K562 (cell line): ENCODE measurements around the gene WDR27. TPM values are rescaled to one million over a fixed set of nuclear protein-coding genes. Genes with fewer than 3 reads are reported as not detected.

Experiments used
- ATAC-seq: fragments of 200-7000 bp; cut with Tn5 transposase; 3 replicates; pipeline ENCODE4 v1.9.1; 2020; ENCODE audit warnings: moderate library complexity
- BruUV-seq: library from RNA; stranded (reverse); fragments of 400-500 nt; replicated peaks from 2 replicates; lab custom pipeline; 2021; lab: Mats Ljungman, UMichigan
- CTCF ChIA-PET: fragments of 300-600 bp; formaldehyde crosslinking; extraction: SDS; loops from one replicate; lab custom pipeline; 2021; ENCODE audit warnings: low intra/inter-chr PET ratio; lab: Yijun Ruan, JAX
- POLR2A ChIA-PET: fragments of 300-600, 350-650 bp; sonication (Branson Sonifier 250); formaldehyde crosslinking; extraction: SDS; loops from one replicate; lab custom pipeline; 2021; ENCODE audit warnings: antibody characterized with exemption, inconsistent platforms; lab: Yijun Ruan, JAX
- DNase-seq, 4 experiments: peaks; one replicate each; pipeline versions ENCODE4 v3.0.0 to v3.0.0-alpha.2; 2011 to 2018; ENCODE audit warnings: low spot score in 3 of 4, mixed read lengths in 3 of 4; ENCODE audit errors: extremely low read depth in 1 of 4
- FAIRE-seq: peaks from 2 replicates; lab custom pipeline; 2011; peaks lifted over from hg19 to GRCh38; lab: Jason Lieb, UNC
- H2AFZ ChIP-seq: 2 replicates; pipeline ENCODE4 v1.6.0; 2011; ENCODE audit warnings: low read depth, low read length, control low read depth, inconsistent platforms
- H3K27ac ChIP-seq: fragments of 200-600 bp; 3 replicates; pipeline ENCODE4 v1.8.0; 2011; ENCODE audit warnings: low read depth, mild to moderate bottlenecking, control low read depth, inconsistent platforms, low read length, moderate library complexity, mixed read lengths; ENCODE audit errors: extremely low read depth
- H3K27me3 ChIP-seq, 2 experiments: fragments of 300-600 bp in 1 of 2; 2 replicates in 1 of 2; 3 replicates in 1 of 2; pipeline versions ENCODE4 v1.6.0 to v1.8.0; 2011; ENCODE audit warnings: inconsistent platforms in 2 of 2, low read length in 2 of 2, mild to moderate bottlenecking in 1 of 2, mixed read lengths in 1 of 2, moderate library complexity in 1 of 2; ENCODE audit not compliant: control insufficient read depth in 2 of 2, insufficient read depth in 2 of 2
- H3K36me3 ChIP-seq: fragments of 300-600 bp; 3 replicates; pipeline ENCODE4 v1.8.0; 2011; ENCODE audit warnings: mild to moderate bottlenecking, low read length, inconsistent platforms; ENCODE audit not compliant: control insufficient read depth, insufficient read depth
- H3K4me1 ChIP-seq, 2 experiments: fragments of 200-600 bp in 1 of 2; replicated peaks in 1 of 2; 2 replicates in 1 of 2; 3 replicates in 1 of 2; pipeline versions ENCODE4 v1.5.1 to v1.8.0; 2011; ENCODE audit warnings: inconsistent platforms in 2 of 2, low read length in 2 of 2, mild to moderate bottlenecking in 1 of 2, mixed read lengths in 1 of 2, moderate library complexity in 1 of 2; ENCODE audit not compliant: control insufficient read depth in 2 of 2, insufficient read depth in 2 of 2
- H3K4me2 ChIP-seq: 2 replicates; pipeline ENCODE4 v1.6.1; 2011; ENCODE audit warnings: low read length, control low read depth, inconsistent platforms, mixed read lengths; ENCODE audit not compliant: insufficient read depth
- H3K4me3 ChIP-seq: fragments of 200-600 bp; sonication (generic), shearing (Covaris generic); 2 replicates; pipeline ENCODE4 v1.5.1; 2016; ENCODE audit warnings: control low read depth, inconsistent platforms
- H3K79me2 ChIP-seq: fragments of 200-600 bp; 3 replicates; pipeline ENCODE4 v1.8.0; 2011; ENCODE audit warnings: low read length, inconsistent platforms; ENCODE audit not compliant: control insufficient read depth, insufficient read depth
- H3K9ac ChIP-seq, 2 experiments: 2 replicates each; pipeline versions ENCODE4 v1.6.0 to v1.6.1; 2011; ENCODE audit warnings: low read depth in 2 of 2, low read length in 2 of 2, control low read depth in 1 of 2, inconsistent platforms in 1 of 2, mild to moderate bottlenecking in 1 of 2, mixed read lengths in 1 of 2; ENCODE audit not compliant: insufficient read depth in 1 of 2
- H3K9me1 ChIP-seq: one replicate; pipeline ENCODE4 v1.6.0; 2011; ENCODE audit warnings: inconsistent platforms, mild to moderate bottlenecking, low read length, moderate library complexity; ENCODE audit not compliant: control insufficient read depth, insufficient read depth
- H3K9me3 ChIP-seq: replicated peaks from 2 replicates; pipeline ENCODE4 v1.5.1; 2011; ENCODE audit warnings: low read depth, low read length, inconsistent platforms; ENCODE audit not compliant: control insufficient read depth, insufficient read depth
- H4K20me1 ChIP-seq: replicated peaks from 2 replicates; pipeline ENCODE4 v1.6.1; 2011; ENCODE audit warnings: low read length, inconsistent platforms, mixed read lengths; ENCODE audit not compliant: control insufficient read depth, insufficient read depth
- ASH1L ChIP-seq: fragments of 450-650 bp; IDR thresholded peaks from 2 replicates; pipeline ENCODE4 v1.6.1; 2018; ENCODE audit warnings: borderline replicate concordance, mild to moderate bottlenecking, low read depth; ENCODE audit not compliant: partially characterized antibody
- FOXP1 ChIP-seq: sonication (generic); formaldehyde crosslinking; IDR thresholded peaks from 2 replicates; pipeline ENCODE4 v1.8.0; 2022; ENCODE audit warnings: mild to moderate bottlenecking, missing genetic modification reagents
- KAT7 ChIP-seq: sonication (generic); formaldehyde crosslinking; IDR thresholded peaks from 2 replicates; pipeline ENCODE4 v1.8.0; 2022; ENCODE audit warnings: missing genetic modification reagents, mild to moderate bottlenecking, borderline replicate concordance
- ZNF174 ChIP-seq: fragments of 250-450 bp; sonication (Bioruptor Pico); IDR thresholded peaks from 2 replicates; pipeline ENCODE4 v1.4.0; 2020; ENCODE audit warnings: mild to moderate bottlenecking
- ZNF507 ChIP-seq: conservative IDR thresholded peaks from 2 replicates; pipeline ENCODE4 v1.6.1; 2017; ENCODE audit warnings: missing genetic modification characterization, missing compliant biosample characterization
- WGBS: fragments of 100-300 bp; shearing (Covaris generic); methylation state at CpG from one replicate; pipeline ENCODE4 v1.1.6; 2016; ENCODE audit warnings: low coverage, mixed read lengths; ENCODE audit not compliant: insufficient coverage; ENCODE audit errors: missing lambda C conversion rate; 5-methylcytosine and 5-hydroxymethylcytosine counted together
- in situ Hi-C: fragments of 300-500 bp; cut with MboI; formaldehyde crosslinking; loops from 4 replicates; pipeline ENCODE4 v1.15.0; 2018; ENCODE audit warnings: inconsistent platforms, mixed read lengths
- intact Hi-C: fragments of 100-400 bp; cut with micrococcal nuclease; formaldehyde crosslinking; loops from 2 replicates; pipeline ENCODE4 v1.14.2; 2022
- polyA plus RNA-seq, 8 experiments: library from polyadenylated mRNA; depleted of rRNA in 4 of 8; stranded (reverse) in 5 of 8; unstranded in 3 of 8; fragments of >200 nt; fragmentation: Nextera tagmentation in 2 of 8; fragmentation: Illumina TruSeq in 1 of 8; extraction: Ambion mirVana in 2 of 8; extraction: Trizol in 1 of 8; gene quantifications; 2 replicates each; pipeline versions ENCODE4 v1.2.1 to v1.2.3, GENCODE V29; 2011 to 2014; ENCODE audit warnings: inconsistent platforms in 1 of 8, missing spikeins in 1 of 8
- total RNA-seq, 7 experiments: library from RNA; depleted of rRNA in 6 of 7; stranded (reverse); fragments of >200 nt in 6 of 7; fragmentation: Illumina TruSeq in 2 of 7; extraction: Trizol in 2 of 7; gene quantifications; 2 replicates each; pipeline versions ENCODE4 v1.2.1 to v1.2.3, GENCODE V29; 2011 to 2021; ENCODE audit warnings: low replicate concordance in 1 of 7
- TF ChIP-seq, protein P1 (sequence below): fragments of 450-650 bp; formaldehyde crosslinking; IDR thresholded peaks from 2 replicates; pipeline ENCODE4 v1.4.0; 2020; ENCODE audit warnings: mild to moderate bottlenecking

The WDR27 gene
- total and polyA plus RNA-seq, 9 of the 15 experiments (the other 6 are each of a cell fraction or from before 2014, with no cell fraction given), result 4.3 to 77.2 (median 22.7) TPM

- ChIA-PET POLR2A (interaction anchor here (1.0 to 2.0 kb wide), 3 partner anchors 9 to 13 kb away, joined by 4 to 12 read pairs (median 6); partner anchors contain the start of genes C6orf120 and WDR27), CTCF (no interaction called here)
- ATAC-seq (no peak), DNase-seq (no peak), FAIRE-seq (no peak)
- H3K27ac ChIP-seq, result no peak overlapping the region
- no peak overlapping the region for H3K4me3 ChIP-seq
- H3K27me3 ChIP-seq, result no peaks in the 10 kb centered on the region
- H3K4me2 ChIP-seq, result no peak overlapping the region
- no peak overlapping the region for H2AFZ ChIP-seq
- in situ Hi-C loops, result no loop called here
- peaks cover 10% of the 10 kb centered on the region; the same call in 2 of the 3 replicates for H3K79me2 ChIP-seq
- no peaks in the 10 kb centered on the region for H3K9me1 ChIP-seq
- BruUV-seq, result no TSS peak
- no peak overlapping the region for H3K9ac ChIP-seq
- no peaks in the 10 kb centered on the region for H3K9me3 ChIP-seq
- 90% methylated on average over 9 of the region's 9 CpGs for WGBS
- H3K36me3 ChIP-seq, result peaks cover 87% of the 10 kb centered on the region
- TF ChIP-seq ZNF507 (tag) (no peak), ASH1L (no peak), KAT7 (CRISPR knock-in tag) (no peak), FOXP1 (no peak), ZNF174 (no peak)
- TF ChIP-seq, protein P1, sequence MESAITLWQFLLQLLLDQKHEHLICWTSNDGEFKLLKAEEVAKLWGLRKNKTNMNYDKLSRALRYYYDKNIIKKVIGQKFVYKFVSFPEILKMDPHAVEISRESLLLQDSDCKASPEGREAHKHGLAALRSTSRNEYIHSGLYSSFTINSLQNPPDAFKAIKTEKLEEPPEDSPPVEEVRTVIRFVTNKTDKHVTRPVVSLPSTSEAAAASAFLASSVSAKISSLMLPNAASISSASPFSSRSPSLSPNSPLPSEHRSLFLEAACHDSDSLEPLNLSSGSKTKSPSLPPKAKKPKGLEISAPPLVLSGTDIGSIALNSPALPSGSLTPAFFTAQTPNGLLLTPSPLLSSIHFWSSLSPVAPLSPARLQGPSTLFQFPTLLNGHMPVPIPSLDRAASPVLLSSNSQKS (CRISPR knock-in tag), result no peak
- intact Hi-C loops, result no loop called here
- no peaks in the 10 kb centered on the region for H4K20me1 ChIP-seq
- no peaks in the 10 kb centered on the region for H3K4me1 ChIP-seq
Observed at GRCh38 chr6:169714595-169714994, 12.8 kb upstream of the WDR27 start.
